Endothelial cell of hepatic sinusoid (primary cell): ENCODE measurements around the gene DNMT3B.
"Not testable (repeated sequence)": the region's sequence is repeated elsewhere in the genome, so short reads cannot be mapped to it uniquely, and the experiment has no call there.

Experiments
- in situ Hi-C: cut with HindIII; loops from 2 replicates; pipeline ENCODE4 v1.10.0; 2017; ENCODE audit warnings: low sequenced_read_pairs

DNMT3B gene

GRCh38 chr20:32761831-32762753 lies at the start of gene DNMT3B:
DNMT3B (plus strand) TSS chr20:32762385; CDS start chr20:32780324, 17,939 bp downstream.
- in situ Hi-C loops = loop anchor here (5.0 kb wide), 1 partner anchor 35 kb away; no protein-coding TSS in a partner anchor

- in situ Hi-C loops = no loop called here
Measured at GRCh38 chr20:32718749-32719348, 43.3 kb upstream of the DNMT3B start.

- in situ Hi-C loops = no loop called here
Measured at GRCh38 chr20:32727683-32728082, 34.5 kb upstream of the DNMT3B start.

GRCh38 chr20:32728435-32728834 lies 33.8 kb upstream of the DNMT3B start:
- in situ Hi-C loops = not testable (repeated sequence)

- in situ Hi-C loops = not testable (repeated sequence)
Measured at GRCh38 chr20:32729334-32729733, 32.9 kb upstream of the DNMT3B start.

GRCh38 chr20:32731882-32732266 lies 30.3 kb upstream of the DNMT3B start:
- in situ Hi-C loops = no loop called here

GRCh38 chr20:32737371-32738223 lies 24.6 kb upstream of the DNMT3B start:
- in situ Hi-C loops = no loop called here

- in situ Hi-C loops = no loop called here
Measured at GRCh38 chr20:32741151-32741550, 21.0 kb upstream of the DNMT3B start.

GRCh38 chr20:32742322-32743236 lies 19.6 kb upstream of the DNMT3B start:
- in situ Hi-C loops = no loop called here

- in situ Hi-C loops = no loop called here
Measured at GRCh38 chr20:32743237-32744112, 18.7 kb upstream of the DNMT3B start, which contains the start of gene COMMD7. COMMD7 (minus strand) TSS chr20:32743467; CDS start chr20:32743391, 76 bp downstream.

GRCh38 chr20:32749914-32750637 lies 12.1 kb upstream of the DNMT3B start:
- in situ Hi-C loops = no loop called here

GRCh38 chr20:32751293-32751692 lies 10.9 kb upstream of the DNMT3B start:
- in situ Hi-C loops = no loop called here

GRCh38 chr20:32751702-32752457 lies 10.3 kb upstream of the DNMT3B start:
- in situ Hi-C loops = no loop called here

GRCh38 chr20:32752458-32753250 lies 9.5 kb upstream of the DNMT3B start:
- in situ Hi-C loops = no loop called here

GRCh38 chr20:32753731-32754130 lies 8.5 kb upstream of the DNMT3B start:
- in situ Hi-C loops = no loop called here

- in situ Hi-C loops = no loop called here
Measured at GRCh38 chr20:32756156-32756555, 6.0 kb upstream of the DNMT3B start.

GRCh38 chr20:32761417-32761830 lies 761 bp upstream of the DNMT3B start:
- in situ Hi-C loops = loop anchor here (5.0 kb wide), 1 partner anchor 36 kb away; no protein-coding TSS in a partner anchor
